Measurements from ENCODE around the gene GPC6. TPM values are rescaled to one million over a fixed set of nuclear protein-coding genes. Genes with fewer than 3 reads are reported as not detected.

The GPC6 gene
- total and polyA plus RNA-seq, 10 donors, result 0.22 to 9.3 (median 4.5) TPM

DNA sequence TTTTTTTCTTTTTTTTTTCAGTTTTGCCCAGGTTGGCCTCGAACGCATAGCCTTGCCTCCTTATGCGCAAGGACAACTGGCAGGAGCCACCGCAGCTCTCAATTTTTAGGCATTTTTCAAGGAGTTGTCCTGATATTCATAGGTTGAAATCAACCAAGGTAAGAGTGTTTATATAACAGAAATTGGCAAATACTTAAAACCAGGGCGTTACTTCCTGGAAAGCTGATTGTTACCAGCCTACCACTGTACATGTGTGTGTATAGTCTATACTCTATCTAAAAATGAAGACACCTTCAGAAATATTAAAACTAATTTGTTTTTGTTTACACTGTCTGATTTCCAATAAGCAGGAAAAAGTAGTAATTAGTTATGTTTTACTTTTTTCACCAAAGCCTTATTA lies 39.2 kb downstream of the GPC6 start:
- whole genome bisulfite sequencing, 5 donors, result 63 to 96% (median 77%) methylated on average over 5 of the region's 5 CpGs
- Histone ChIP-seq H3K4me1 (no peaks in the 10 kb centered on the region), H3K27me3 (replicated peaks in 1 of 7) (no peaks in the 10 kb centered on the region), H3K4me3 (no peak overlapping the region), H3K9me3 (no peaks in the 10 kb centered on the region), H3K36me3 (no peaks in the 10 kb centered on the region), H3K27ac (no peak overlapping the region)
- TF ChIP-seq POLR2AphosphoS5 (IDR thresholded peaks at IDR 0.05), result no peak
- TF ChIP-seq, protein P1, sequence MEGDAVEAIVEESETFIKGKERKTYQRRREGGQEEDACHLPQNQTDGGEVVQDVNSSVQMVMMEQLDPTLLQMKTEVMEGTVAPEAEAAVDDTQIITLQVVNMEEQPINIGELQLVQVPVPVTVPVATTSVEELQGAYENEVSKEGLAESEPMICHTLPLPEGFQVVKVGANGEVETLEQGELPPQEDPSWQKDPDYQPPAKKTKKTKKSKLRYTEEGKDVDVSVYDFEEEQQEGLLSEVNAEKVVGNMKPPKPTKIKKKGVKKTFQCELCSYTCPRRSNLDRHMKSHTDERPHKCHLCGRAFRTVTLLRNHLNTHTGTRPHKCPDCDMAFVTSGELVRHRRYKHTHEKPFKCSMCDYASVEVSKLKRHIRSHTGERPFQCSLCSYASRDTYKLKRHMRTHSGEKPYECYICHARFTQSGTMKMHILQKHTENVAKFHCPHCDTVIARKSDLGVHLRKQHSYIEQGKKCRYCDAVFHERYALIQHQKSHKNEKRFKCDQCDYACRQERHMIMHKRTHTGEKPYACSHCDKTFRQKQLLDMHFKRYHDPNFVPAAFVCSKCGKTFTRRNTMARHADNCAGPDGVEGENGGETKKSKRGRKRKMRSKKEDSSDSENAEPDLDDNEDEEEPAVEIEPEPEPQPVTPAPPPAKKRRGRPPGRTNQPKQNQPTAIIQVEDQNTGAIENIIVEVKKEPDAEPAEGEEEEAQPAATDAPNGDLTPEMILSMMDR (IDR thresholded peaks at IDR 0.05 in 8 of 11, conservative IDR thresholded peaks at IDR 0.05 in 3 of 11), result no peak
- no peak for DNase-seq
- intact Hi-C loops (cut with DNase I; ENCODE audit: low total_unique reads), result no loop called here

DNA sequence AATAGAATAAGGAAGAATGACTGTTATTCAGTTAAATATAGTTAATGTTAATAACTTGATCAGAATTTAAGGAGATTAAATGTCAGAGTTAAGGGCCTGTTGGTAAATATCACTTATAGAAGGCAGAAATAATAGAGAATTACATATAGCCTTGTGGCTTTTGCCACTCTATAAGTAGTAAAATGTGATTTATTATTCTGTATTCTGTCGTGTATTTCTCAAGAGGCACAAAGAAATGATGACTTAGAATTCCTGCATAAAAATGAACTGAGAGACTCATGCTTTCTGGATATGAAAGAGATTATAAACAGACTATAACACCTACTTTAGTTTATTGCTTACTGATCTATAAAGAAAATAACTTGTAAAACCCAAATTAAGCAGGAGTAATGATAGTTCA lies 40.1 kb downstream of the GPC6 start:
- H3K27ac ChIP-seq, result no peak overlapping the region
- 82 to 88% (median 83%) methylated on average over 1 of the region's 1 CpG for WGBS, 5 donors

GRCh38 chr13:93268327-93269028 lies 41.9 kb downstream of the GPC6 start:
- no peaks in the 10 kb centered on the region for H3K4me1 ChIP-seq
- WGBS, 5 donors, result 79 to 88% (median 83%) methylated on average over 7 of the region's 7 CpGs
- no peak overlapping the region for H3K4me3 ChIP-seq
- H3K9me3 ChIP-seq, result no peaks in the 10 kb centered on the region
- H3K36me3 ChIP-seq, result no peaks in the 10 kb centered on the region
- no peaks in the 10 kb centered on the region for H3K27me3 ChIP-seq (replicated peaks in 1 of 7)
- intact Hi-C loops (cut with DNase I; ENCODE audit: low total_unique reads), result no loop called here
- no peak overlapping the region for H3K27ac ChIP-seq
- DNase-seq, result no peak
- no peak for TF ChIP-seq POLR2A (IDR thresholded peaks at IDR 0.05)
- TF ChIP-seq, protein P1 (IDR thresholded peaks at IDR 0.05 in 8 of 11, conservative IDR thresholded peaks at IDR 0.05 in 3 of 11), result no peak
- TF ChIP-seq POLR2AphosphoS5 (IDR thresholded peaks at IDR 0.05), result no peak

More for the DNA sequence above, 40.1 kb downstream of the GPC6 start:
- Histone ChIP-seq H3K4me1 (no peaks in the 10 kb centered on the region), H3K9me3 (no peaks in the 10 kb centered on the region), H3K36me3 (no peaks in the 10 kb centered on the region), H3K4me3 (no peak overlapping the region), H3K27me3 (replicated peaks in 1 of 7) (no peaks in the 10 kb centered on the region)
- TF ChIP-seq, protein P1 (IDR thresholded peaks at IDR 0.05 in 8 of 11, conservative IDR thresholded peaks at IDR 0.05 in 3 of 11), result no peak
- TF ChIP-seq POLR2A (IDR thresholded peaks at IDR 0.05) (no peak), POLR2AphosphoS5 (IDR thresholded peaks at IDR 0.05) (no peak)
- DNase-seq, result no peak
- intact Hi-C loops (cut with DNase I; ENCODE audit: low total_unique reads), result no loop called here

DNA sequence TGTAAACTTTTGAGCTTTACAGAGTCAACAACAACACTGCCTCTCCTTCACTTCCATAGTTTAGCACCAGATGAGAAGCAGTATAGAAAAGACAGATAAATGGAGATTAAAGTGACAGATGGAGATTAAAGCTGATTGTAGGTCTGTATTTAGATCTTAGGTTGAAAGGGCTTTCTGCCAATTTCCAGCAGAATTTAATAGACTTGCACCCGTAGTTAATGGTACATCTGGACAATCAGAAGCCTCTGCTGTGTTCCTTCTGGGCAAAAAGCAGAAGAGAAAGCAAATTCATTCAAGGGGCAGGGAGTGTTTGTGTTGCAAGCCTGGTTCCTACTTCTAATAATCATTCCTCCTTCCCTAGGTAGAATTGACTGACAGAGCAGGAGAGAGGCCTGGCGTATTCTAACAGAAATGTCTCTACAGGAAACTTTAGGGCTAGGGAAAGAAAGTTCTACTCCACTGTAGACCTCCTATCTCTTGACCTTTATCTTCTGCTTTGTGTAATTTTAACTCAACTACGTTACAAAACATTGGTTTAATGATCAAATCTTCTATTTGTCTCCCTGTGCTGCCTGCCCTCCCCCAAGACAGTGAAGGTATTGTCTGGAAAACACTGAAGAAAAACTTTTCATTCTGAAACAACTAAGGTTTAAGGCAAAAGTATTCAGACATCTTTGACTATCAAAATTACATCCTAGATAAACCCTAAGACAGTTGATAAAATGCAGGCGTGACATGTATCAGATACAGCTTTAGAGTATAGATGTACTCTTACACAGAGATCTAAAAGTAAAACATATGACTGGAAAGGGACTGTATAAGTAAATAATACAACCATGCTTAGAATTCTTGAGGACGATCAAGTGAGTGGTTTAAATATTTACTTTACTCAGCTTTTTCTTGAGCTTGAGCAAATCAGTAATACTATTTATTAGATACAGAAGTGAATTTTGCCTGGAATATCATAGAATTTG lies 44.4 kb downstream of the GPC6 start:
- Histone ChIP-seq H3K27ac (no peak overlapping the region), H3K27me3 (replicated peaks in 1 of 7) (no peaks in the 10 kb centered on the region), H3K4me1 (no peaks in the 10 kb centered on the region), H3K36me3 (no peaks in the 10 kb centered on the region), H3K4me3 (no peak overlapping the region), H3K9me3 (no peaks in the 10 kb centered on the region)
- no peak for DNase-seq
- 62 to 76% (median 69%) methylated on average over 5 of the region's 5 CpGs for WGBS, 5 donors
- intact Hi-C loops (cut with DNase I; ENCODE audit: low total_unique reads), result no loop called here
- TF ChIP-seq POLR2A (IDR thresholded peaks at IDR 0.05), result no peak
- TF ChIP-seq, protein P1 (IDR thresholded peaks at IDR 0.05 in 8 of 11, conservative IDR thresholded peaks at IDR 0.05 in 3 of 11), result no peak
- no peak for TF ChIP-seq POLR2AphosphoS5 (IDR thresholded peaks at IDR 0.05)
